Choroid plexus epithelial cell (primary cell): ENCODE measurements around the gene LSP1.

ENCODE experiments used
- DNase-seq: peaks from one replicate; pipeline ENCODE4 v3.0.0-alpha.2; 2010; ENCODE audit warnings: low read depth
- H3K4me3 ChIP-seq: 2 replicates; pipeline ENCODE4 v1.5.1; 2011; ENCODE audit warnings: low read depth, mild to moderate bottlenecking, control low read depth, low read length, moderate library complexity
- TF ChIP-seq, protein P1 (sequence below): conservative IDR thresholded peaks from 2 replicates; pipeline ENCODE4 v1.5.1; 2011; ENCODE audit warnings: low read depth, mild to moderate bottlenecking, control low read depth, inconsistent platforms, low read length, moderate library complexity

Gene LSP1

DNA sequence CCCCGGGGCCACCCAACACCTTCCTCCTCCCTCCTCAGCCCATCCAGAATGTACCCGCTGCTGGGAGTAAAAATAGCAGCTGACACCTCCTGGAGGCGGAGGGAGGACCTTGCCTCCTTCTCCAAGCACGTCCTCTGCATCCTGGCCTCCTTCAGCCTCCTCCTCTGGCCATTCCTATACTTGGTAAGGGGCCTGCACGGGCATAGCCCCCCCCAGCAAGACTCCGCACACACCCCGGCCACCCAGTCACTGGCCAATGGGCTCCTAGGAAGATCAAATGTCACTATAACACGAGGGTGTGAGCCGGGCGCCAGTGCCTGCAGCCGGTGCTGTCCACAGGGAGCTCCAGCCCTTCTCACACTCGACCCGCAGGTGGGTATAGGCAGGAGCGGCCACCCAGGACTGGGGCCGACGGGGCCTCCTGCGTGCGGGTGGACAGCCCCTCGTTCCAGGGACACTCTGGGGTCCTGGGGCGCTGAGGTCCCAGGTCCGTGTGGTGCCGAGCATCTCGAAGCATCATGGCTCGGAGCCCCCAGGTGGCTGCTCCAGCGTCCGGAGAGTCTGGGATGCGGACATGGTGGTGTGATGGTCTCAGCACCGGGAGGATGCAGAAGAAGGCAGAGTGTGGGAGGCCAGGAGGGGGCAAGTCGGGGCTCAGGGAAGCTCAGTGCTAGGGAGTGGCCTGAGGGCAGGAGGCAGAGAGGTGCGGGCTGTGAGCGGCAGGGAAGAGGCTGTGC is 66.7 kb downstream of the LSP1 start, which contains the start of gene TNNT3:
TSS of gene TNNT3 (plus strand) at position 313 of the 737 bp plus-strand sequence. CDS start 3,172 bp downstream, outside the sequence.
- H3K4me3 ChIP-seq: no peak within 1 kb of the TSS
- TF ChIP-seq, protein P1, sequence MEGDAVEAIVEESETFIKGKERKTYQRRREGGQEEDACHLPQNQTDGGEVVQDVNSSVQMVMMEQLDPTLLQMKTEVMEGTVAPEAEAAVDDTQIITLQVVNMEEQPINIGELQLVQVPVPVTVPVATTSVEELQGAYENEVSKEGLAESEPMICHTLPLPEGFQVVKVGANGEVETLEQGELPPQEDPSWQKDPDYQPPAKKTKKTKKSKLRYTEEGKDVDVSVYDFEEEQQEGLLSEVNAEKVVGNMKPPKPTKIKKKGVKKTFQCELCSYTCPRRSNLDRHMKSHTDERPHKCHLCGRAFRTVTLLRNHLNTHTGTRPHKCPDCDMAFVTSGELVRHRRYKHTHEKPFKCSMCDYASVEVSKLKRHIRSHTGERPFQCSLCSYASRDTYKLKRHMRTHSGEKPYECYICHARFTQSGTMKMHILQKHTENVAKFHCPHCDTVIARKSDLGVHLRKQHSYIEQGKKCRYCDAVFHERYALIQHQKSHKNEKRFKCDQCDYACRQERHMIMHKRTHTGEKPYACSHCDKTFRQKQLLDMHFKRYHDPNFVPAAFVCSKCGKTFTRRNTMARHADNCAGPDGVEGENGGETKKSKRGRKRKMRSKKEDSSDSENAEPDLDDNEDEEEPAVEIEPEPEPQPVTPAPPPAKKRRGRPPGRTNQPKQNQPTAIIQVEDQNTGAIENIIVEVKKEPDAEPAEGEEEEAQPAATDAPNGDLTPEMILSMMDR: no peak
- no peak for DNase-seq

DNA sequence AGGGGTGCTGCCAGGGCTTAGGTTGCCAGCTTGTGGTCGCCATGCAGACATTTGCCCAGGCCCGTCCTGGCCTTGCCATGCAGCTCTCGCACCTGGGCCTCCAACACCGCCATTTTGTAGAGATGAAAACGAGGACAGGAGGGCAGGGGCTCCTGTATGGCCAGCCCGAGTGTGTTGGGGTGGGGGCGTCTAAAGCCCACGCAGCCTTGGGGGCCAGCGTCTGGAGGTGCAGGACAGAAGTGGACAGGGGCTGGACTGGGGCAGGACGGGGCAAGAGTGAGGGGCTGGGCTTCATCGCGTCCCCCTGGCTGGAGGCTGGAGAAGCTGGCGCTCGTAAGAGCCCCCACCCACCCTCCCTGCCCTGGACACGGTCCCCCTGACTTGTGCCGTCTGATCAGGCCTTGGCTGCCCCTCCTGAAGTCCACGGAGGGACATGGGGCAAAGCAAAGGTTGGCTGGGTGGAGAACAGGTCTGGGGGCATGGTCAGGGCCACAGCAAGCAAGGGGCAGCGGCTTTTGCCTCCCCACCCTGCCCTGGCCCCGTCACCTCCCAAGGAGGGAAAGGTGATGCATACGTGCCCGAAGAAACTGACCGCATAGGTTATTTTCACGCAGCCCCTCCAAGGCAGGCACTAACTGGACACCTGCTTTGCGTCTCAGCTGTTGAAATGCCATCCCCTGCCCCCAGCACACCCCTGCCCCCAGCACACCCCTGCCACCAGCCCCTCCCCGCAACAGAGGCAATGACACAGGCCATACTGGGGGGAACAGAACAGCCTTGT is 67.4 kb downstream of the LSP1 start:
- H3K4me3 ChIP-seq: no peak overlapping the region
- no peak for DNase-seq
- TF ChIP-seq, protein P1: no peak

DNA sequence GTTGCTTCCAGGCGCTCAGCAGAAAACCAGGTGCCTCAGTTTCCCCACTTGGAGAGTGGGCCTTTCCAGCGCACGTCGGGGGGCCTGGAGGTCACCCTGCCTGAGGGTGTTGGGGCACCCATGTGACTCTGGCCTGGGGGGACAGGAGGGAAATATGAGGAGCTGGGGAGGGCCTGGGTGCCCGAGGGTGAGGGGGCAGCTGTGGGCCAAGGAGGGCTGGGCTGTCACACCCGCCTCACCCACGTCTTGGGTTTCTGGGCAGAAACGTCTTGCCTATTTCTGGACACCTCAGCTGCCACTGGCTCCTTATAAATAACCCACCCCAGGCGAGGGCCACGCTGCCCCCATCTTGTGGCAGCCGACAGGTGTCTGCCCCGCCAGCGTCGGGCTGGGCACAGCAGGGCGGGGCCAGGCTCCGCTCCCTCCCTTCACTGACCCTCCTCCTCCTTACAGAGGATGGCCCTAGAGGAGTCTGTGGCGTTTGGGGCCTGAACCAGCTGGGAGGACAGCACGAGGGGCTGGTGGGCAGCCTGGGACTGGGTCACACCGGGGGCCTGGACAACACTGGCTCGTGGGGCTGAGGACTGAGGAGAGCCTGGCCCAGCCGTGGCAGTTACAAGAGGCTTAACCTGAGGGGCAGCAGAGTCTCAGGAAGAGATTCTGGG is 68.2 kb downstream of the LSP1 start:
- H3K4me3 ChIP-seq: no peak overlapping the region
- TF ChIP-seq, protein P1: no peak
- DNase-seq: no peak

DNA sequence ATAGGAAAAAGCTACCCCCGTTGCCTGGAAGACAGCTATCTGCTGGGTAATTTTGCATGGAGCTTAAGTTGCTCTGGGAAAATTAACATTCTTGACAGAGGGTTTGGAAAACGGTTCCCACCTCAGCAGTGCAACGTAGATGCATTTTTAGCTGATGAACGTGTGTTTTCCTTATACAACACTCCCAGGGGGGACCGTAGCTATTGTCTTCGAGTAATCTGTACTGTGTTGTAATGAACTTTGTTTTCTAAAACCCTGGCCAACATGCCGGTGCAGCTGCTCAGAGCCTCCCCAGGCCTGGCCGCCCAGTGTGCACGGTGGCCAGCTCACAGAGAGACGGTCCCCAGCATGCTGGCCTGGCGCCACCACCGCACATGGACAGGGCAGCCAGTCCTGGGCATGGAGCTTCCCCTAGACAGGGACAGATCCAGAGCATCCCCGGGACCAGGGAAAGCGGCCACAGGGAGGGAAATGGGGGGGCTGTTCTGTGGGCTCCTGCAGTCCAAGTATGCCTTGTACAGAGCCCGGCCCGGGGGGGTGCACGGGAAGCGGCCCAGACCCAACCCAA is 68.8 kb downstream of the LSP1 start:
- no peak for DNase-seq
- H3K4me3 ChIP-seq: no peak overlapping the region
- TF ChIP-seq, protein P1: no peak

DNA sequence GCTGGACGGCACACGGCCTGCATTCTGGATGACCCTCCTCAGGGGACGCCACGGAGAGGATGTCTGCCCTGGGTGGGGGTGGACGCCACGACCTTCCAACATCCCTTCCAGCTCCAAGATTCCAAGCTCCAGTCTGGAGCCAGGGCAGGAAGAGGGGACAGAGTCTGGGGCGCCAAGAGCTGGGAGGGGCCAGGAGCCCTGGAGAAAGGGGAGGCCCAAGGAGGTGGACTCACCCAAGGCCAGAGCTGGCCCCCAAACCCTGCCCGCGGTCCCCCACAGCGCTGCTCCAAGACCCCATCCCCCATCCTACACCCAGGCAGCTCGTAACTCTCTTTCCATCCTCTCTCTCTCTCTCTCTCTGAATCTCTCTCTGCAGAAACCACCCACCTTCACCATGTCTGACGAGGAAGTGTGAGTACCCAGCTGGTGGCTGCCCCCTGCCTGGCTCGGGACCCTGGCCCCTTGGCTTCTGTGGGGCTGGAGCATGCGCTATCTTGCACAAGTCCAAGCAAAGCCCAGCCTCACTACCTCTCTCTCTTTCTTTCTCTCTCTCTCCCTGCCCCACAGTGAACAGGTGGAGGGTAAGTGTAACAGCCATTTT is 69.7 kb downstream of the LSP1 start:
- no peak overlapping the region for H3K4me3 ChIP-seq
- no peak for DNase-seq
- TF ChIP-seq, protein P1: no peak

DNA sequence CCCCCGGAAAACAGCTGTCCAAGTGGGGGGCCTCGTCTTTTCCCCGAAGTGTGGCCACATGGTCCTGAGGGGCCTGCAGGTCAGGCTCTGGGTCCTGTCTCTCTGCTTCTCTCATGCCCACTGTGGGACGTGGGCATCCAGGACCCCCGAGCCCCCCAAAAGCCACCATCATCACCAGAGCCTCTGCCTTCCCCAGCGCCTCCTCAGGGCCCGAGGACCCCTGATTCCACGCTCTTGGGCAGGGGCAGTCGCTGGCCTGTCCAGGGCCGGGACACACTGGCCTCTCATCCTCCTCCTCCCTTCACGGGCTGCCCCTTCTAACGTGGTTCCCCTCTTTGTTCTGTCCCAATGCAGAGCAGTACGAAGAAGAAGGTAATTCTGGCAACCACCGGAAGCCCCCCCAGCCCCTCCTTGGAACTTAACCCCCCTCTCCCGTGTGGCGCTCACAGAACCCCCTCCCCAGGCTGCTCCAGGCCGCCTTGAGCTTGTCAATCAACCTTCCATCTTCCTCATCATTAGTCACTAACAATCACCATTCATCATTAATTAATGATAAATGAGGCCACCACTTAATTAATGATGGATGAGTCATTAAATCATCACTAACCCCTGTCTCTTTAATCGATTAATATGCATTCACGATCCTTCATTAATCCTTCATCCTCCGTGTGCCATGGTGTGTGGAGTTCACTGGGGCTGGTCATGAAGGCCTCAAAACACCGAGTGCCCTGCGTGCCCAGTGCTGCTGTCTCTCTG is 70.5 kb downstream of the LSP1 start:
- no peak for DNase-seq
- H3K4me3 ChIP-seq: no peak overlapping the region
- TF ChIP-seq, protein P1: no peak
